ENCODE results near the gene NEDD9. TPM values are rescaled to one million over a fixed set of nuclear protein-coding genes. Genes with fewer than 3 reads are reported as not detected.

NEDD9 gene
- total and polyA plus RNA-seq, 2 of the 4 experiments (the other 2 are of a cell fraction) = 7.6 to 16.5 TPM

GRCh38 chr6:11210386-11211138 is 21.9 kb downstream of the NEDD9 start (continued):
- no peak for TF ChIP-seq RCOR1 (IDR thresholded peaks at IDR 0.05; ENCODE audit: insufficient replicate concordance, low read length)

GRCh38 chr6:11209906-11210305 is 22.6 kb downstream of the NEDD9 start:
- Histone ChIP-seq H3K36me3 (ENCODE audit: control insufficient read depth, insufficient read depth, low read length) (peaks cover 3% of the 10 kb centered on the region; the same call in 1 of the 2 replicates), H3K27me3 (ENCODE audit: control insufficient read depth, insufficient read depth, low read length) (no peaks in the 10 kb centered on the region), H3K9ac (ENCODE audit: low read depth, low read length) (no peak overlapping the region), H2AFZ (replicated peaks; ENCODE audit: low read length, poor library complexity) (no peak overlapping the region), H4K91ac (ENCODE audit: insufficient read depth, low read depth, low read length) (no peak overlapping the region), H3K4me3 (ENCODE audit: insufficient read depth, low read depth, low read length) (no peak overlapping the region), H4K8ac (ENCODE audit: low read depth in 2 of 2, low read length in 2 of 2) (peak overlapping the region; percentile 20 to 41; a peak in 1 of 4 replicates), H2AK9ac (replicated peaks; ENCODE audit: low read depth, low read length, poor library complexity) (no peak overlapping the region), H3K23ac (ENCODE audit: low read depth, low read length) (peak overlapping the region; percentile 68; the same call in 1 of the 2 replicates), H2BK20ac (ENCODE audit: low read depth, low read length) (0 out of 2 replicates have a peak overlapping the region, but pooled peaks have one; percentile 6), H3K9me3 (ENCODE audit: control insufficient read depth, insufficient read depth, low read length) (no peaks in the 10 kb centered on the region), H2BK120ac (ENCODE audit: low read depth, low read length) (peak overlapping the region; percentile 50; the same call in 1 of the 2 replicates), H3K4me1 (ENCODE audit: control insufficient read depth, insufficient read depth, low read length) (peaks cover 24% of the 10 kb centered on the region), H3K4me2 (ENCODE audit: low read depth, low read length) (no peak overlapping the region), H3K9me1 (ENCODE audit: insufficient read depth, low read length) (peaks cover 32% of the 10 kb centered on the region), H4K20me1 (ENCODE audit: insufficient read depth, low read length) (peaks cover 5% of the 10 kb centered on the region; the same call in 1 of the 2 replicates), H4K5ac (ENCODE audit: low read depth, low read length) (peak overlapping the region; percentile 55; the same call in 1 of the 2 replicates), H3K79me1 (ENCODE audit: low read depth in 1 of 2, low read length in 2 of 2) (peaks cover 14 to 66% of the 10 kb centered on the region in 2 experiments), H2AK5ac (ENCODE audit: low read depth, low read length) (no peak overlapping the region; the same call in 1 of the 2 replicates), H3K18ac (ENCODE audit: low read depth, low read length) (peak overlapping the region; percentile 55), H3K56ac (ENCODE audit: extremely low read depth, insufficient read depth, low read length) (no peak overlapping the region), H3K4ac (ENCODE audit: low read depth, low read length) (peak overlapping the region; percentile 58; the same call in 1 of the 2 replicates), H2BK5ac (ENCODE audit: low read depth, low read length, poor library complexity, severe bottlenecking) (peak overlapping the region; percentile 54), H2BK15ac (ENCODE audit: low read depth, low read length) (0 out of 3 replicates have a peak overlapping the region, but pooled peaks have one; percentile 22), H3K27ac (ENCODE audit: insufficient read depth, low read length) (no peak overlapping the region), H3K14ac (replicated peaks; ENCODE audit: low read depth, low read length) (no peak overlapping the region)
- BruUV-seq (replicated peaks) = no TSS peak
- POLR2A ChIA-PET (ENCODE audit: unreplicated experiment) = no interaction called here
- no CpG with 5 or more reads among the region's 1 CpG for WGBS, 2 experiments (ENCODE audit: extremely low coverage in 2 of 2, insufficient read length in 1 of 2)
- ATAC-seq (ENCODE audit: low read depth) (no peak), DNase-seq (peak; percentile 76)
- peak; percentile 69 for TF ChIP-seq CEBPB (IDR thresholded peaks at IDR 0.05; ENCODE audit: low read depth, low read length)
- no peak for TF ChIP-seq NFE2L2 (IDR thresholded peaks at IDR 0.05; ENCODE audit: low read depth, low read length)
- CTCF ChIA-PET = interaction anchor here (1.0 kb wide), 1 partner anchor 11 kb away, joined by 3 read pairs; no protein-coding TSS in a partner anchor
- intact Hi-C loops (cut with micrococcal nuclease) (no loop called here), dilution Hi-C loops (cut with HindIII; ENCODE audit: low sequenced_read_pairs, unreplicated experiment) (no loop called here), in situ Hi-C loops (cut with MboI; ENCODE audit: low sequenced_read_pairs) (no loop called here)

Measured in IMR-90 (cell line).